GM21447 (cell line): ENCODE data around the gene KIF26A.
"Not testable (repeated sequence)": the region's sequence is repeated elsewhere in the genome, so short reads cannot be mapped to it uniquely, and the experiment has no call there.

Experiments
- ATAC-seq: cut with Tn5 transposase; IDR thresholded peaks from one replicate; pipeline ENCODE4 v1.9.1; 2021; ENCODE audit not compliant: unreplicated experiment

Gene KIF26A

GRCh38 chr14:104220215-104221070 lies 82.1 kb downstream of the KIF26A start:
- no peak for ATAC-seq

- no peak for ATAC-seq
Measured at GRCh38 chr14:104221071-104221625, 82.8 kb downstream of the KIF26A start.

GRCh38 chr14:104221636-104222369 lies 83.4 kb downstream of the KIF26A start:
- no peak for ATAC-seq

GRCh38 chr14:104222396-104223036 lies 84.1 kb downstream of the KIF26A start:
- ATAC-seq: no peak

GRCh38 chr14:104223101-104224041 lies 85.0 kb downstream of the KIF26A start:
- no peak for ATAC-seq

- no peak for ATAC-seq
Measured at GRCh38 chr14:104224131-104224505, 85.7 kb downstream of the KIF26A start.

- ATAC-seq: no peak
Measured at GRCh38 chr14:104224506-104225277, 86.3 kb downstream of the KIF26A start.

GRCh38 chr14:104225278-104226190 lies 87.1 kb downstream of the KIF26A start:
- ATAC-seq: not testable (repeated sequence)

- no peak for ATAC-seq
Measured at GRCh38 chr14:104226421-104227383, 88.3 kb downstream of the KIF26A start.

GRCh38 chr14:104227806-104228205 lies 89.4 kb downstream of the KIF26A start:
- no peak for ATAC-seq

GRCh38 chr14:104228221-104228620 lies 89.8 kb downstream of the KIF26A start:
- no peak for ATAC-seq

GRCh38 chr14:104228716-104229533 lies 90.5 kb downstream of the KIF26A start:
- no peak for ATAC-seq

GRCh38 chr14:104229534-104230055 lies 91.2 kb downstream of the KIF26A start:
- no peak for ATAC-seq

GRCh38 chr14:104230119-104230815 lies 91.9 kb downstream of the KIF26A start:
- no peak for ATAC-seq
